Motor neuron (in vitro differentiated cells): ENCODE data around the gene FNDC3B. TPM values are rescaled to one million over a fixed set of nuclear protein-coding genes. Genes with fewer than 3 reads are reported as not detected.

Experiments
- ATAC-seq, 8 experiments: fragments of 200-7000 bp; cut with Tn5 transposase; replicated peaks in 6 of 8; 2 replicates each; pipeline ENCODE4 v1.8.0; 2021; ENCODE audit warnings: mild to moderate bottlenecking in 8 of 8, moderate library complexity in 8 of 8
- H3K27ac ChIP-seq, 2 donors: fragments of 250-450 bp; sonication (Bioruptor Pico); 2 replicates each; pipeline ENCODE4 v1.9.0; 2021; ENCODE audit warnings: antibody characterized with exemption in 2 of 2, mild to moderate bottlenecking in 2 of 2, moderate library complexity in 1 of 2
- H3K4me1 ChIP-seq, 2 donors: fragments of 250-450 bp; sonication (Bioruptor Pico); replicated peaks in 1 of 2; 2 replicates each; pipeline ENCODE4 v1.6.1; 2021; ENCODE audit warnings: antibody characterized with exemption in 2 of 2, mild to moderate bottlenecking in 2 of 2, moderate library complexity in 1 of 2
- H3K4me3 ChIP-seq, 5 donors: fragments of 250-450 bp; sonication (Bioruptor Pico); 2 replicates each; pipeline ENCODE4 v1.9.0; 2021; ENCODE audit warnings: antibody characterized with exemption in 5 of 5, mild to moderate bottlenecking in 5 of 5, moderate library complexity in 4 of 5
- WGBS, 10 experiments: fragments of 450-650 bp; shearing (Covaris generic); methylation state at CpG; one replicate each; pipeline ENCODE4 v1.0.0; 2022; 5-methylcytosine and 5-hydroxymethylcytosine counted together
- in situ Hi-C, 9 experiments: fragments of 400-800 bp; cut with MboI; loops; one replicate each; pipeline ENCODE4 v1.15.0; 2021; ENCODE audit warnings: low sequenced_read_pairs in 9 of 9, low pct_unique_long_range_greater_than_20kb in 2 of 9; ENCODE audit not compliant: unreplicated experiment in 9 of 9
- total RNA-seq, 8 experiments: library from RNA; unstranded; fragments of 300-600 nt; gene quantifications; 2 replicates each; pipeline versions ENCODE4 v1.2.3 to v1.2.4, GENCODE V29; 2022

Gene FNDC3B
- total RNA-seq, 8 experiments from 2014 or later, result 12.4 to 77.0 (median 36.6) TPM

DNA sequence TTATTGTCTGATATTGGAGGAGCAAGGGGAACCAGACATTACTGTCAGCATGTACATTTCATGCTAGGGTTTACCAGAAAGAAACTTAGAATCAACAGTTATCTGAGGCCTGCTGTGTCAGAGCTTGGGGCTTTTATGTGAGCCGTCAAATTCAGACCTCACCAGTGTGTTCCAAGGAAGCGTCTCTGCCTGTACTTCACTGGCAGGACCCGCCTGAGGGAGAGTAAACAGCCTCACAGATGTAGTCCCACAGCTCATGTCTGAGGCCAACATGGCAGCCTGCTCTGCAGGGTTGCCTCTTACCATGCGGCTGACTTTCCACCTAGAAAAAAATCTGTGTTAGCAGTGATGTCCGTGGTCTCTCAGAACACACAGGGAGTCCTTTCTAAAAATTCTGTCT lies 334.5 kb downstream of the FNDC3B start:
- H3K4me1 ChIP-seq, result peaks cover 17 to 24% of the 10 kb centered on the region in 2 donors
- no peak overlapping the region for H3K27ac ChIP-seq
- H3K4me3 ChIP-seq, result no peak overlapping the region
- ATAC-seq, result peak in 2 of 8 experiments; percentile 15 to 35
- in situ Hi-C loops, result no loop called here
- 56 to 100% (median 72%) methylated on average over 1 to 3 of the region's 5 CpGs; no CpG with 5 or more reads in 4 of the 10 experiments for WGBS, 10 experiments

DNA sequence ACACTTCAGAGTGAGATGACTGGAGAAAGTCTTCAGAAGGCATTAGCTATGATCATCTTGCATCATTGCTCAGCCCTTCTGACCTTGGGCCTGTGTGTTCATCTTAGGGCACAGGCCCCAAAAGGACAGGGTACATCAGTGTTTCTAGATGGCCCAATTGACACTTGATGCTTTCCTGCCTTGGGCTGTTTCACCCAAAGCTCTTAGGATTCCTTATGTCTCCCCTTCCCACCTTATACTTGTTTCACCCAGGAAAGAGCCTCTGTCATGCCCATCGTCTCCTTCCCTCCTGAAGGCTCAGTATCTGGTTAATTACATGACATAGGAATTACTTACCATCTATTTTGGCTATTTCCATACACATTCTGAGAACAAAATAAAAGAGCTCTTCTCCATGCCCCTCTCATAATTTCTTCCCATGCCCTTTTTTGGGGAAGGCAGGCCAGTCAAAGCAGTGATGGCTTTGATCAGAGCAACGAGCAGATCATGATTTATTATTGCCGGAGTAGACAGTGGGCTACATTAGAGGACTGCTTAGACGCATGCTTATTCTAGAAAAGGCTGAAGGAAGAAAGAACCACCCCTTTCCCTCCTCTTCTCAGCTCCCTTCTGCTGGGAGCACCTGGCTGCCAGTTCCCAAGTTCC lies 335.9 kb downstream of the FNDC3B start:
- in situ Hi-C loops, result no loop called here
- Histone ChIP-seq H3K4me1 (peaks cover 17 to 24% of the 10 kb centered on the region in 2 donors), H3K4me3 (no peak overlapping the region), H3K27ac (no peak overlapping the region)
- 53 to 100% (median 80%) methylated on average over 1 to 4 of the region's 4 CpGs; no CpG with 5 or more reads in 5 of the 10 experiments for WGBS, 10 experiments
- no peak for ATAC-seq

DNA sequence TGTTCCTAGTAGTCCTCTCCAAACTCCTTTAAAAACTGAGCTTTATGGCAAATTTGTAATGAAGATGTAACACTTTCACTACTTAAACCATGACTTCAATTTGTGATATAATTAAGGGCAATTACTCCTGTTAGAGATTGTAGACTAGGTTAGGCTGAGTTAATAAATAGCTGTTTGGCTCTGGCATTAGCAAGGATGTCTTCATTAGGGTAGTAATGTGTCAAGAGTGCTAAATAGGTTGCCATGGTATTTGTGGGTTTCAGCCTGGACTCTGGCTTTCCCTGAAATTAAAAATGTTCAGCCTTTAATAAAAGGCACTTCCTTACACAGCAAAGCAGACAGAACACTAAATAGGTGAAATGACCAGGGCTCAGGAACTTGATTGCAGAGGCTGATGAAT lies 337.0 kb downstream of the FNDC3B start:
- peak in 4 of 8 experiments; percentile 16 to 79 (median 38) for ATAC-seq
- Histone ChIP-seq H3K27ac (no peak overlapping the region), H3K4me1 (peaks cover 17 to 24% of the 10 kb centered on the region in 2 donors), H3K4me3 (no peak overlapping the region)
- in situ Hi-C loops, result no loop called here

DNA sequence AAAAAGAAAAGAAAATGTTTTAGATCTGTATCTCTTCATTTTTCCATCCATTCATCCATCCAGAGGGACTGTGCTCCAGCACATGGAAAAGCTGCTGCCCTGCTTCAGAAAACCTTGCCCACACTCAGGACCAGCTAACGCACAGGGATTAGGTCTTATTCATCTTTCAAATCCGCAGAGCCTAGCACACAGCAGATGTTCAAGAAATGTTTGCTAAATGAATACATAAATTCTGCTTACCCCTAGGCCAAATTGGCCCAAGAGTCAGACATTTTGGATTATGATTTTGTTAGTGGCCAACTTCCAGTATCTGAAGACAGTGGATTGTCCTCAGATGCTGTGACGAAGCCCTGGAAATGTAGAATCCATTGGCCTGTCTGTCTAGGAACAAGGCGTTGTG lies 337.5 kb downstream of the FNDC3B start:
- H3K4me1 ChIP-seq, result peaks cover 17 to 24% of the 10 kb centered on the region in 2 donors
- no peak overlapping the region for H3K27ac ChIP-seq
- no peak overlapping the region for H3K4me3 ChIP-seq
- whole genome bisulfite sequencing, 10 experiments, result 48 to 100% (median 76%) methylated on average over 2 to 4 of the region's 4 CpGs; no CpG with 5 or more reads in 2 of the 10 experiments
- peak in 3 of 8 experiments; percentile 26 to 90 (median 35) for ATAC-seq
- in situ Hi-C loops, result no loop called here

DNA sequence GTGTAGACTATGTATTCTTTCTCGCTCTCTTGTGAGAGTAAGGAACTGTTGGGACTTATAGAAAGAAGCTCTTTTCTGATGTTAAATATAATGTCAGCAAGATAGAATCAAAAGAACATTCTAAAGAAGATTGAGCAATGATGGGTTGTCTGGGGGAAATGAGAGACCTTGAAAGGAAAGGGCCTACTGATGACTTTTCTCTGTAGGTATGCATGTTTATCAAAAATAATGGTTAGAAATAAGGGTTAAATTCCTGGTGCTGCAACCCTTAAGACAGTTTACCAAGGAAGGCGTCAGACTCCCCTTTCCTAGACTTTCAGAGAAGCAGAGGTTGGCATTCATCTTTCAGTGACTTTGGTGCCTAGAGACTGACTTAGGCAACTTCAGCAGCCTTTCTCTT lies 339.1 kb downstream of the FNDC3B start:
- no peak for ATAC-seq
- in situ Hi-C loops, result no loop called here
- 86 to 100% (median 100%) methylated on average over 1 to 2 of the region's 2 CpGs; no CpG with 5 or more reads in 4 of the 10 experiments for WGBS, 10 experiments
- H3K4me1 ChIP-seq, result peaks cover 11 to 16% of the 10 kb centered on the region in 2 donors
- no peak overlapping the region for H3K27ac ChIP-seq
- H3K4me3 ChIP-seq, result no peak overlapping the region

DNA sequence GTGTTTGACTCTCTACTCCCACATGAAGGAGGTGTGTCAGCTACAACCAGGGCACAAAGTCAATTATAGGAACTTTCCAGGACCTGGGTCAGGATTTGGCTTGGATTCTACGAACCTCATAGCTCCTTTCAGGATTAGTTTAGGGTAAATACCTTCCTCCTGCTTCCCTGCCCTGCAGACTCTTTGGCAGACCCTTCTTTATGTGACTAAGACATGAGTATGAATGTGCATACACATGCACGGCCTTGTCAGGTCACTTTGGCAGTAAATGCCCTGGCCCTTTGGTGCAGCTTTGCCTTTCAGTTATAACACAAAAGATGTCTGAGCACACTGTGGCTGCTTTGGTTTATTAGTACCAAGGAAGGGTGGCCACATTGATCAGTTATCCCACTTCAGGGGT lies 340.0 kb downstream of the FNDC3B start:
- in situ Hi-C loops, result no loop called here
- 83 to 100% (median 94%) methylated on average over 1 to 2 of the region's 2 CpGs; no CpG with 5 or more reads in 3 of the 10 experiments for WGBS, 10 experiments
- no peak for ATAC-seq

DNA sequence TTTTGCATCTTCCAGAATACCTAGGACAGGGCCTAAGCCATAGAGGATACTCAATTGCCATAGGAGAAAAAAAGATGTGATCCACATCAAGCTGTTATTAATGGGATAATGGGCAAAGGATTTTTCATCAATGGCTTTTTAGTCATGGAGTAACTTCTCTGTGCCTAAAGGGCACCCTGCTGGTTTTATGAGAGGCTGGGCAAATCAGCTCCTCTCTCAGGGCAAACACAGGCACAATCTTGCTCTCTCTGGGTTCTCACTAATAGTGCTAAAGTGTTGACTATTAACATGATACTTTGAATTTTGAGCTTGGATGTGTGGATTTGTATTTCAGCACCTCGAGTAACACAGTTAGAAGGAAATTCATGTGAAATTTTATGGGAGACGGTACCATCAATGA lies 341.3 kb downstream of the FNDC3B start:
- no peak for ATAC-seq
- WGBS, 10 experiments, result 67 to 100% (median 100%) methylated on average over 1 to 2 of the region's 2 CpGs; no CpG with 5 or more reads in 2 of the 10 experiments
- Histone ChIP-seq H3K4me1 (peaks cover 2 to 8% of the 10 kb centered on the region in 2 donors), H3K4me3 (no peak overlapping the region), H3K27ac (no peak overlapping the region)
- in situ Hi-C loops, result no loop called here

More for the DNA sequence above, 340.0 kb downstream of the FNDC3B start:
- no peak overlapping the region for H3K4me3 ChIP-seq
- H3K4me1 ChIP-seq, result peaks cover 6 to 14% of the 10 kb centered on the region in 2 donors
- no peak overlapping the region for H3K27ac ChIP-seq

DNA sequence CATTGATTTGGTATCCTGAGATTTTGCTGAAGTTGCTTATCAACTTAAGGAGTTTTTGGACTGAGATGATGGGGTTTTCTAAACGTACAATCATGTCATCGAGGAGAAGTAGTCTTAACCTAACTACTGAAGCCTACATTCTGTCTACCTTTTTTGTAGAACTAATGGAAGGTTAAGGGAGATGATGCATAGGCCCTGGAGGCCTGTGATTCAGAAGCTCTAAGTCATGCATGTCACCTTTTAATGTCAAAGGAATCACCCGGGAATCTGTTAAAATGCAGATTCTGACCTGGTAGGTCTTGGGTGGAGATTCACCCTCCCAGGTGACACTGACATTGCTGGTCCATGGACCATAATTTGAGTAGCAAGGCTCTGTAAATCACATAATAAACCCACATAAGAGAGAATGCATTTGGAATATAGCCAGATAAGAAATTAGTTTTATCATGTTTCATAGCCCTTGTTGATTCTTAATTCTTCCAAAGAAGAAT lies 344.0 kb downstream of the FNDC3B start:
- 27 to 100% (median 65%) methylated on average over 1 to 3 of the region's 3 CpGs; no CpG with 5 or more reads in 5 of the 10 experiments for WGBS, 10 experiments
- in situ Hi-C loops, result no loop called here
- no peak overlapping the region for H3K27ac ChIP-seq
- no peak overlapping the region for H3K4me3 ChIP-seq
- no peaks in the 10 kb centered on the region for H3K4me1 ChIP-seq
- no peak for ATAC-seq

DNA sequence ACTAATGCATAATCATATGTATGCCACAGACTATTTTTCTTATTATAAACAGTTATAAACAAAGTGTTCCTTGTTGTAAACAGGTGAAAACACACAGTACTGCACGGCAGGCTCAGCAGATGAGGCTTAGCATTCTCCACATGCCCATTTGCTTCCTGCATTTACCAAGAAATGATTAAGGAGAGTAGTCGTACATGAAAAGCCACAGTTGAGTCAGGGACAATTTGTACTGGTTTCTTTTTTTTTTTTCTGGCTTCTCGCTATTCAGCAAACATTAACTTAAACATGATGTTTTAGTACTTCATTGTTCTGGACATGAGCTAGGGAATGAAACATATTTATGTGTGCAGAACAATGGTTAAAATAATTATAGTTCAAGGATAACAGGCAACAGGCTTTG lies 345.5 kb downstream of the FNDC3B start:
- Histone ChIP-seq H3K27ac (no peak overlapping the region), H3K4me1 (no peaks in the 10 kb centered on the region), H3K4me3 (no peak overlapping the region)
- no peak for ATAC-seq
- in situ Hi-C loops, result no loop called here
- 0 to 100% (median 84%) methylated on average over 1 to 3 of the region's 3 CpGs; no CpG with 5 or more reads in 2 of the 10 experiments for WGBS, 10 experiments

DNA sequence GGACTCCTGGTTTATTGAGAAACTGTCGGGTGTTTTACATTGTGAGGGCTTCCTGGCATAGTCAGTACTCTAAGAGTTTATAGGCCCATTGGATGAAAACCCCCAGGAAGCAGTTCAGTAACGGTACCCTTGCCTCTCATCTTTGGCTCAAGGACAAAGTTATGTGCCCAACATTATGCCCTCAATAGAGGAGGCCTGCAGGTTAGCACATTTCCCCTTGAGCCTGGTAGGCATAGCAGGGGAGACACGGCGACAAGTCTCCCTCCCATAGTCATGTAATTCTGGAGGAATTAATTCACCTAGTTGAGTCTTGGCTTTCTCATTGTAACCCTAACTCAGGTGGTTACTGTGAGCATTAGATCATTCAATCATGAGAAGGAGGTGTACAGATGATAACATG lies 348.4 kb downstream of the FNDC3B start:
- Histone ChIP-seq H3K4me3 (no peak overlapping the region), H3K4me1 (peaks cover 3 to 5% of the 10 kb centered on the region in 2 donors), H3K27ac (no peak overlapping the region)
- in situ Hi-C loops, result no loop called here
- no peak for ATAC-seq
- WGBS, 10 experiments, result 79 to 100% (median 94%) methylated on average over 1 to 4 of the region's 4 CpGs; no CpG with 5 or more reads in 1 of the 10 experiments

DNA sequence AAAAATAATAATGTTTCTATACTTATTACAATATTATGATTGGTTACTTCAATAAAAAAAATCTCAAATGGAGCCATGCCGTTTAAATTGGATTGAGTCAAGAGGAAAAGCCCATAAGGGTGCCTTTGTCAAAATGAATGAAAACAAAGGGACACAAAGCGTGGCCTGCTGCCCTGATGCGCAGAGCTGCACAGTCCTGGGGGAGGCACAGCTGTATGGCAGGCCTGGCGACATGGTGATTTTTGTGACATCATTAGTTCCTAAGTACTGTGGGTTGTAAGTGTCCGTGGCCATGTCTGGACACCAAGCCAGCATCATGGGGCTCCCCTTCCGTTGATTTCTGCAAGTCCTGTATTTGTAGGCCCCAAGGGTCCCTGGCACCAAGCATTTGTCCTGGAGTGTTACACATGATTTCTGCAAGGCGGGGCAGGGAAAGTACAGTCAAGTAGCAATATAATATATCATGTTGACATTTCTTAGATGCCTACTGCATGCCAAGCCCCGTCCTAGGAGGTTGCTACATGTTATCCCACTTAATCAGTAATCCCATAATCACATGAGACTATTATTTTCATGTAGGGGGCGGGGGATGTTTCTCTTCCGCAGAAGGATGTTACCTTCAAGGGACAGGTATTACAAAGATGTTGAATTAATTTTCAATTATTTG lies 349.2 kb downstream of the FNDC3B start:
- in situ Hi-C loops, result no loop called here
- no peak overlapping the region for H3K27ac ChIP-seq
- ATAC-seq, result no peak
- 81 to 100% (median 96%) methylated on average over 4 to 9 of the region's 10 CpGs; no CpG with 5 or more reads in 2 of the 10 experiments for WGBS, 10 experiments
- peaks cover 3 to 5% of the 10 kb centered on the region in 2 donors for H3K4me1 ChIP-seq
- H3K4me3 ChIP-seq, result no peak overlapping the region

DNA sequence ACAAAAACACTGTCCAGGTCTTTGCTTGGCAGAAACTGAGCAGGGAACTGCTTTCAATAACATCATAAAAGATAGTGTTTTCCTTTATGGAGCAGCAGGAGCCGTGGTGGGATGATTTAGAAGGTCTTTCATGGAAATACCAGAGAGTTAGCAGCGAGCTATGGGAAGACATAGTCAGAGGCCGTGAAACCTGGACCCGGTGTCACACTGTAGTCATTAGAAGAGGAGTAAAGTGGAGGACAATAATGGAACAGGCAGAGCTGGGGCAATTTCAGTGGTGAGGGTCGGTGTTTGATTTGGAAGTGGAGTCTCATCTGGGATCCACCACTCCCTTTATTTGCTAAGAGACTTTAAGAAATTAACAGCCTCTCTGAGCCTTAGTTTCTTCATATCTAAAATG lies 351.4 kb downstream of the FNDC3B start:
- 78 to 100% (median 98%) methylated on average over 3 to 5 of the region's 5 CpGs; no CpG with 5 or more reads in 4 of the 10 experiments for WGBS, 10 experiments
- in situ Hi-C loops, result no loop called here
- ATAC-seq, result no peak
- H3K4me1 ChIP-seq, result peaks cover 3 to 5% of the 10 kb centered on the region in 2 donors
- H3K27ac ChIP-seq, result no peak overlapping the region
- no peak overlapping the region for H3K4me3 ChIP-seq

DNA sequence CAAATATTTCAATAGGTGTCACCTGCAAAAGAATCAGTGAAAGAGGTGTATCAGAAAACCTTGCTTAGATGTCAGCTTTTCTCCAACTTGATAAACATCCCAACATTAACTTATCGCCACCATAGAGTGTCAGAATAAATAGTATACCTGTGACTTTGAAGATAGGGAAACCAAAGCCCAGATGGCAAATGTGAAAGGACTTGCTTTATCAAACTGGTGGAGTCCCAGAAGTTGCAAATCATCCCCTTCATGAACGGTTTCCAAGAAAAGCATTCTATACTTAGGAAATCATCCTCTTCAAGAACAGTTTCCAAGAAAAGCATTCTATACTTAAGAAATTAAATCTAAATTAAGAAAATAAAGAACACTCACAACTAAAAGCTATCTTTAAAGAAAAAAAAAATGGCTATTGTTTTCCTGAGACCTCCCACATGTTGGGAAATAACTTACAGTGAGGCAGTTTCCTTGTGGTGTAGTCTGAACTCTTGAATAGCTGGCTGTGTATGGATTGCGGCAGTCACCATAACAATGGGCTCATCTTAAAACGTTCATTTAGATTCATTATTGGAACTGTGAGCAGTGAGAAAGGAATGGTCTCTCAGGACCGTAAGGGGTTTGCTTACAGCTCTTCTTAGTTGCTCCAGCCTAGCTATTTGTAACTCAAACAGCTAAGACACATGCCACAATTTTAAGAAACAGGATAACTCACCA lies 352.4 kb downstream of the FNDC3B start:
- no peak overlapping the region for H3K27ac ChIP-seq
- WGBS, 10 experiments, result 30 to 100% (median 73%) methylated on average over 1 to 5 of the region's 5 CpGs
- no peak overlapping the region for H3K4me3 ChIP-seq
- in situ Hi-C loops, result no loop called here
- H3K4me1 ChIP-seq, result peaks cover 3 to 5% of the 10 kb centered on the region in 2 donors
- ATAC-seq, result peak in 5 of 8 experiments; percentile 69 to 94 (median 79)
